Measurements from ENCODE around the gene ZBTB12. TPM values are rescaled to one million over a fixed set of nuclear protein-coding genes. Genes with fewer than 3 reads are reported as not detected.
"Not testable (repeated sequence)": the region's sequence is repeated elsewhere in the genome, so short reads cannot be mapped to it uniquely, and the experiment has no call there.

The ZBTB12 gene
- total RNA-seq, 3 donors from 2014 or later = 2.3 to 6.2 (median 3.4) TPM

- no peak for TF ChIP-seq CTCF (IDR thresholded peaks at IDR 0.05)
- H3K4me3 ChIP-seq = no peak overlapping the region
- H3K9me3 ChIP-seq = no peaks in the 10 kb centered on the region
- intact Hi-C loops (cut with DNase I, micrococcal nuclease) = no loop called here
- ATAC-seq = no peak
- no peak for DNase-seq
- no peaks in the 10 kb centered on the region for H3K36me3 ChIP-seq (ENCODE audit: low read depth)
- peaks cover 10% of the 10 kb centered on the region for H3K4me1 ChIP-seq (ENCODE audit: low read depth)
Observed at GRCh38 chr6:31870385-31870921, 31.4 kb downstream of the ZBTB12 start.

- intact Hi-C loops (cut with DNase I, micrococcal nuclease) = loop anchor here in 1 of 2 donors (10.0 kb wide), 1 partner anchor 185 kb away; the partner anchor contains the start of gene LY6G5C
- Histone ChIP-seq H3K4me3 (no peak overlapping the region), H3K9me3 (no peaks in the 10 kb centered on the region), H3K4me1 (ENCODE audit: low read depth) (peaks cover under 1% of the 10 kb centered on the region), H3K36me3 (ENCODE audit: low read depth) (no peaks in the 10 kb centered on the region)
- no peak for TF ChIP-seq CTCF (IDR thresholded peaks at IDR 0.05)
- ATAC-seq (no peak), DNase-seq (no peak)
Observed at GRCh38 chr6:31869343-31869742, 32.5 kb downstream of the ZBTB12 start.

DNA sequence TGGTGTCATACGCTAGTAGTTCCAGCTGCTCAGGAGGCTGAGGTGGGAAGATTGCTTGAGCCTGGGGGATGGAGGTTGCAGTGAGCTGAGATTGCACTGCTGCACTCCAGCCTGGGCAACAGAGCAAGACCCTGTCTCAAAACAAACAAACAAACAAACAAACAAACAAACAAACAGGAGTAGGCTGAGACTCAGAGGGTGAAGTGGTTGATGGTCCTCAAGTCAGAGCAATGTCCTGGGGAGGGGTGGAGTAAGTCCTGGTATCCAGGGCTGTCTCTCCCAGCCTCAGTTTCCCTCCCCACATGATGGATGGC, 33.3 kb downstream of the ZBTB12 start:
- not testable (repeated sequence) for H3K4me3 ChIP-seq; H3K9me3 ChIP-seq; H3K4me1 ChIP-seq (ENCODE audit: low read depth); DNase-seq; H3K36me3 ChIP-seq (ENCODE audit: low read depth); ATAC-seq
- intact Hi-C loops (cut with DNase I, micrococcal nuclease) = loop anchor here in 1 of 2 donors (10.0 kb wide), 1 partner anchor 184 kb away; the partner anchor contains the start of gene LY6G5C

GRCh38 chr6:31865205-31866118, 36.4 kb downstream of the ZBTB12 start:
- no peaks in the 10 kb centered on the region for H3K36me3 ChIP-seq (ENCODE audit: low read depth)
- no peak for DNase-seq
- intact Hi-C loops (cut with DNase I, micrococcal nuclease) = loop anchor here in 1 of 2 donors (10.0 kb wide), 1 partner anchor 181 kb away; the partner anchor contains the start of gene LY6G5C
- no peak for ATAC-seq
- H3K4me3 ChIP-seq = no peak overlapping the region
- H3K9me3 ChIP-seq = no peaks in the 10 kb centered on the region
- peaks cover 4% of the 10 kb centered on the region for H3K4me1 ChIP-seq (ENCODE audit: low read depth)
- no peak for TF ChIP-seq CTCF (IDR thresholded peaks at IDR 0.05)

DNA sequence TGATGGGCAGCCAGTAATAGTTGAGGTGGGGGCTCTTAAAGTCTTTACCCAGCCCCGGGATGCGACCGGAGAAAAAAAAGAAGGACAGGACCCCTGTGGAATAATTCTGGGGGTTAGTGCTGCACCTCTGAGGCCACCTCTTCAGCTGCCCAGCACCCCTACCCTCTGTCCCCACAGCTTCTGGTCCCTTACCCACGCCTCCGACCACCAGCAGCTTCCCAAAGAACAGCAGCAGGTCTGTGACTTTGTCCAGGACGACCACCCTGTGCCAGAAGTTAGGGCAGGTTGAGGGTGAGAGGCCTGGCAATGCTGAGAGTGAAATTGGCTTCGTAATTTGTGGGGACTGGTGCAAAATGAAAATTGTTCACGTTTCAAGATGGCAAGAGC, 37.1 kb downstream of the ZBTB12 start:
- no peaks in the 10 kb centered on the region for H3K9me3 ChIP-seq
- no peak overlapping the region for H3K4me3 ChIP-seq
- H3K4me1 ChIP-seq (ENCODE audit: low read depth) = peaks cover 4% of the 10 kb centered on the region
- no peak for TF ChIP-seq CTCF (IDR thresholded peaks at IDR 0.05)
- no peak for ATAC-seq
- intact Hi-C loops (cut with DNase I, micrococcal nuclease) = loop anchor here in 1 of 2 donors (10.0 kb wide), 1 partner anchor 180 kb away; the partner anchor contains the start of gene LY6G5C
- DNase-seq = no peak
- H3K36me3 ChIP-seq (ENCODE audit: low read depth) = no peaks in the 10 kb centered on the region

DNA sequence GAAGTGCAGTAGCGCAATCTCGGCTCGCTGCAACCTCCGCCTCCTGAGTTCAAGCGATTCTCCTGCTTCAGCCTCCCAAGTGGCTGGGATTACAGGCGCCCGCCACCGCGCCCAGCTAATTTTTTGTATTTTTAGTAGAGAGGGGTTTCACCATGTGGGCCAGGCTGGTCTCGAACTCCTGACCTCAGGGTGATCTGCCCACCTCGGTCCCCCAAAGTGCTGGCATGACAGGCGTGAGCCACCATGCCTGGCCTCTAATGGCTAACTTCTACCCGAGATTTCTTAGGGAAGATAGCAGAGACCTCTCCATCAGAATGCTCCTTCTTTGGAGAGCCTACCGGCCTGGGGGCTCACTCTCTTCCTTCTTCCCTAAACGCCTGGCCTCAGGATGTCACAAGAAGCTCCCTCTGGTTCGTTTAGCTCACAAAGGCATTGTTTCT, 37.7 kb downstream of the ZBTB12 start:
- not testable (repeated sequence) for H3K9me3 ChIP-seq; DNase-seq; H3K36me3 ChIP-seq (ENCODE audit: low read depth); H3K4me1 ChIP-seq (ENCODE audit: low read depth); H3K4me3 ChIP-seq; ATAC-seq
- intact Hi-C loops (cut with DNase I, micrococcal nuclease) = loop anchor here in 1 of 2 donors (10.0 kb wide), 1 partner anchor 179 kb away; the partner anchor contains the start of gene LY6G5C

All from mucosa of descending colon (tissue), 3 donors.